Lung (tissue), 12 donors: Measurements from ENCODE around the gene TAOK2. TPM values are rescaled to one million over a fixed set of nuclear protein-coding genes. Genes with fewer than 3 reads are reported as not detected.

Experiments
- ATAC-seq: fragments of 200-7000 bp; cut with Tn5 transposase; one replicate; pipeline ENCODE4 v1.9.1; 2020; ENCODE audit warnings: moderate number of reproducible peaks; ENCODE audit not compliant: insufficient read depth, low FRiP score
- DNase-seq, 3 donors: peaks; one replicate each; pipeline ENCODE4 v3.0.0-alpha.2; 2013 to 2017
- H3K27ac ChIP-seq, 2 donors: one replicate each; pipeline ENCODE4 v1.5.1; 2013; ENCODE audit warnings: mild to moderate bottlenecking in 2 of 2, moderate library complexity in 2 of 2, control low read depth in 1 of 2, inconsistent platforms in 1 of 2, low read depth in 1 of 2, low read length in 1 of 2
- H3K27me3 ChIP-seq, 3 donors: one replicate each; pipeline ENCODE4 v1.5.1; 2013; ENCODE audit warnings: low read length in 2 of 3; ENCODE audit not compliant: control insufficient read depth in 3 of 3, insufficient read depth in 3 of 3
- H3K36me3 ChIP-seq, 4 donors: one replicate each; pipeline ENCODE4 v1.5.1; 2013; ENCODE audit warnings: low read length in 4 of 4, mild to moderate bottlenecking in 1 of 4, moderate library complexity in 1 of 4; ENCODE audit not compliant: control insufficient read depth in 4 of 4, insufficient read depth in 4 of 4
- H3K4me1 ChIP-seq, 5 donors: one replicate each; pipeline ENCODE4 v1.5.1; 2013; ENCODE audit warnings: low read length in 5 of 5, mild to moderate bottlenecking in 2 of 5, moderate library complexity in 1 of 5; ENCODE audit not compliant: control insufficient read depth in 5 of 5, insufficient read depth in 5 of 5
- H3K4me3 ChIP-seq: one replicate; pipeline ENCODE4 v1.5.1; 2013; ENCODE audit warnings: mild to moderate bottlenecking, control low read depth, moderate library complexity
- H3K9ac ChIP-seq, 2 donors: one replicate each; pipeline ENCODE4 v1.5.1; 2013; ENCODE audit warnings: low read length in 2 of 2, control low read depth in 1 of 2; ENCODE audit not compliant: insufficient read depth in 1 of 2
- H3K9me3 ChIP-seq, 4 donors: one replicate each; pipeline ENCODE4 v1.5.1; 2013; ENCODE audit warnings: low read length in 3 of 4, mild to moderate bottlenecking in 1 of 4, moderate library complexity in 1 of 4; ENCODE audit not compliant: control insufficient read depth in 4 of 4, insufficient read depth in 3 of 4
- CTCF ChIP-seq: IDR thresholded peaks from 2 replicates; pipeline ENCODE4 v1.5.1; 2012; ENCODE audit warnings: mild to moderate bottlenecking; ENCODE audit errors: control extremely low read depth, extremely low read depth
- WGBS, 2 donors: extraction: QIAGEN DNeasy Blood & Tissue Kit; methylation state at CpG; one replicate each; pipeline ENCODE4 v1.1.7; 2013; 5-methylcytosine and 5-hydroxymethylcytosine counted together
- polyA plus RNA-seq, 2 donors: library from polyadenylated mRNA; stranded (reverse); fragments of 200-250 nt; gene quantifications; one replicate each; pipeline ENCODE4 v1.2.1, GENCODE V29; 2013
- total RNA-seq, 2 donors: library from RNA; depleted of rRNA in 1 of 2; stranded (reverse); fragments of >200 nt in 1 of 2; gene quantifications; one replicate each; pipeline ENCODE4 v1.2.1, GENCODE V29; 2014 to 2021
- donor health status: control.
- donor health status: control.
- donor health status: Bipolar disorder and iron deficiency.
- donor health status: healthy.
- donor health status: DM: yes; HTN: yes; CAD: no.

The TAOK2 gene
- total and polyA plus RNA-seq, 4 donors, result 33.8 to 71.8 (median 55.4) TPM

GRCh38 chr16:29994600-29995323 lies 21.1 kb downstream of the TAOK2 start:
- Histone ChIP-seq H3K27ac (peak overlapping the region; percentile 91 to 95), H3K36me3 (peaks cover 0 to 34% (median 17%) of the 10 kb centered on the region in 4 donors), H3K4me3 (peak overlapping the region; percentile 82), H3K4me1 (peaks cover 0 to 21% (median 12%) of the 10 kb centered on the region in 5 donors), H3K9me3 (no peaks in the 10 kb centered on the region), H3K27me3 (no peaks in the 10 kb centered on the region), H3K9ac (no peak overlapping the region)
- ATAC-seq, result peak; percentile 51
- DNase-seq, result no peak
- no peak for TF ChIP-seq CTCF
- WGBS, 2 donors, result 10% methylated on average over 23 to 24 of the region's 24 CpGs

GRCh38 chr16:29995324-29995910 lies 21.7 kb downstream of the TAOK2 start, which contains the start of gene HIRIP3:
TSS of gene HIRIP3 (minus strand) at chr16:29995617. CDS start at chr16:29995605, 12 bp downstream.
- TF ChIP-seq CTCF, result no peak
- Histone ChIP-seq H3K27ac (peak within 1 kb of the TSS; percentile 91 to 95), H3K9ac (peak within 1 kb of the TSS; percentile 93 to 97), H3K4me3 (peak within 1 kb of the TSS; percentile 91), H3K9me3 (no peaks in the 10 kb centered on the region), H3K27me3 (no peaks in the 10 kb centered on the region), H3K4me1 (peaks cover 0 to 21% (median 10%) of the 10 kb centered on the region in 5 donors), H3K36me3 (peaks cover 0 to 35% (median 16%) of the 10 kb centered on the region in 4 donors)
- peak; percentile 79 for ATAC-seq
- DNase-seq, result peak; percentile 89 to 91 (median 90)
- 0 to 1% methylated on average over 51 to 53 of the region's 53 CpGs for WGBS, 2 donors

- Histone ChIP-seq H3K27me3 (no peaks in the 10 kb centered on the region), H3K4me3 (peak within 1 kb of the TSS; percentile 91), H3K9me3 (no peaks in the 10 kb centered on the region), H3K9ac (peak within 1 kb of the TSS; percentile 93 to 97), H3K36me3 (peaks cover 0 to 37% (median 14%) of the 10 kb centered on the region in 4 donors), H3K4me1 (peaks cover 0 to 21% (median 8%) of the 10 kb centered on the region in 5 donors), H3K27ac (peak within 1 kb of the TSS; percentile 91 to 95)
- no peak for TF ChIP-seq CTCF
- DNase-seq (peak; percentile 98 to 99 (median 98)), ATAC-seq (peak; percentile 98)
- WGBS, 2 donors, result 0% methylated on average over 64 to 65 of the region's 65 CpGs
Measured at GRCh38 chr16:29995911-29996765, 22.5 kb downstream of the TAOK2 start, which contains the start of gene INO80E. TSS of gene INO80E (plus strand) at chr16:29996241. CDS start at chr16:29996311, 70 bp downstream.
